H9 (cell line): ENCODE results near the gene DAAM2. TPM values are rescaled to one million over a fixed set of nuclear protein-coding genes. Genes with fewer than 3 reads are reported as not detected.

Source experiments
- DNase-seq: peaks from one replicate; pipeline ENCODE4 v3.0.0-alpha.2; 2017
- H2AFZ ChIP-seq: one replicate; pipeline ENCODE4 v1.6.1; 2013; ENCODE audit warnings: mild to moderate bottlenecking, low read length, control low read depth, moderate library complexity
- H2AK5ac ChIP-seq: 2 replicates; pipeline ENCODE4 v1.6.1; 2013; ENCODE audit warnings: low read length, control low read depth, mixed read lengths; ENCODE audit not compliant: insufficient read length
- H2BK120ac ChIP-seq: one replicate; pipeline ENCODE4 v1.6.1; 2013; ENCODE audit warnings: low read depth, mild to moderate bottlenecking, low read length, control low read depth, inconsistent platforms; ENCODE audit not compliant: poor library complexity, severe bottlenecking
- H2BK12ac ChIP-seq: 2 replicates; pipeline ENCODE4 v1.6.1; 2013; ENCODE audit warnings: low read length, control low read depth, mixed read lengths, low read depth; ENCODE audit not compliant: insufficient read length
- H2BK15ac ChIP-seq: 2 replicates; pipeline ENCODE4 v1.6.1; 2013; ENCODE audit warnings: low read depth, low read length, control low read depth
- H2BK20ac ChIP-seq: one replicate; pipeline ENCODE4 v1.6.1; 2013; ENCODE audit warnings: low read depth, mild to moderate bottlenecking, low read length, control low read depth, inconsistent platforms; ENCODE audit not compliant: poor library complexity, severe bottlenecking
- H2BK5ac ChIP-seq: 2 replicates; pipeline ENCODE4 v1.6.1; 2013; ENCODE audit warnings: low read length, control low read depth, mixed read lengths; ENCODE audit not compliant: insufficient read length
- H3K14ac ChIP-seq: 2 replicates; pipeline ENCODE4 v1.6.1; 2013; ENCODE audit warnings: low read length, control low read depth; ENCODE audit not compliant: insufficient read depth
- H3K18ac ChIP-seq: 2 replicates; pipeline ENCODE4 v1.6.1; 2013; ENCODE audit warnings: low read depth, mild to moderate bottlenecking, mixed read lengths, low read length, control low read depth; ENCODE audit not compliant: insufficient read length
- H3K23ac ChIP-seq: 2 replicates; pipeline ENCODE4 v1.6.1; 2013; ENCODE audit warnings: low read length, control low read depth, mixed read lengths, low read depth; ENCODE audit not compliant: insufficient read length
- H3K23me2 ChIP-seq: 2 replicates; pipeline ENCODE4 v1.6.1; 2013; ENCODE audit warnings: low read depth, mild to moderate bottlenecking, mixed read lengths, low read length, control low read depth; ENCODE audit not compliant: insufficient read length, poor library complexity, severe bottlenecking
- H3K27ac ChIP-seq: 2 replicates; pipeline ENCODE4 v1.5.1; 2013; ENCODE audit warnings: low read length, control low read depth, mixed read lengths, low read depth; ENCODE audit not compliant: insufficient read length
- H3K27me3 ChIP-seq: 2 replicates; pipeline ENCODE4 v1.6.1; 2013; ENCODE audit warnings: low read length, control low read depth, inconsistent platforms; ENCODE audit not compliant: insufficient read depth
- H3K4ac ChIP-seq: 2 replicates; pipeline ENCODE4 v1.6.1; 2013; ENCODE audit warnings: low read depth, mild to moderate bottlenecking, control low read depth, inconsistent platforms, low read length, moderate library complexity
- H3K4me1 ChIP-seq: 2 replicates; pipeline ENCODE4 v1.6.1; 2013; ENCODE audit warnings: low read length, control low read depth, inconsistent platforms; ENCODE audit not compliant: insufficient read depth
- H3K4me2 ChIP-seq: 2 replicates; pipeline ENCODE4 v1.6.1; 2013; ENCODE audit warnings: low read length, control low read depth, mixed read lengths; ENCODE audit not compliant: insufficient read length, insufficient read depth
- H3K56ac ChIP-seq: 2 replicates; pipeline ENCODE4 v1.6.1; 2013; ENCODE audit warnings: low read depth, mild to moderate bottlenecking, mixed read lengths, low read length, control low read depth; ENCODE audit not compliant: insufficient read length
- H3K79me1 ChIP-seq: 2 replicates; pipeline ENCODE4 v1.6.1; 2013; ENCODE audit warnings: low read depth, mild to moderate bottlenecking, moderate library complexity, low read length, control low read depth, inconsistent platforms; ENCODE audit not compliant: insufficient read depth, poor library complexity, severe bottlenecking
- H3K79me2 ChIP-seq: 2 replicates; pipeline ENCODE4 v1.6.1; 2013; ENCODE audit warnings: low read length, control low read depth, inconsistent platforms; ENCODE audit not compliant: insufficient read depth
- H3K9ac ChIP-seq: 2 replicates; pipeline ENCODE4 v1.6.1; 2013; ENCODE audit warnings: low read length, control low read depth, mixed read lengths; ENCODE audit not compliant: insufficient read length; ENCODE audit errors: extremely low read depth
- H3K9me3 ChIP-seq: one replicate; pipeline ENCODE4 v1.6.1; 2013; ENCODE audit warnings: low read depth, low read length, inconsistent platforms; ENCODE audit not compliant: control insufficient read depth
- H3T11ph ChIP-seq: one replicate; pipeline ENCODE4 v1.6.1; 2013; ENCODE audit warnings: mild to moderate bottlenecking, low read length, control low read depth, inconsistent platforms
- H4K20me1 ChIP-seq: one replicate; pipeline ENCODE4 v1.6.1; 2013; ENCODE audit not compliant: control insufficient read depth, insufficient read length, insufficient read depth
- H4K5ac ChIP-seq: 2 replicates; pipeline ENCODE4 v1.6.1; 2013; ENCODE audit warnings: low read depth, mild to moderate bottlenecking, mixed read lengths, low read length, control low read depth; ENCODE audit not compliant: insufficient read length
- H4K8ac ChIP-seq: replicated peaks from 2 replicates; pipeline ENCODE4 v1.6.1; 2013; ENCODE audit warnings: low read length, control low read depth, mixed read lengths, low read depth; ENCODE audit not compliant: insufficient read length
- H4K91ac ChIP-seq: 2 replicates; pipeline ENCODE4 v1.6.1; 2013; ENCODE audit warnings: low read depth, mild to moderate bottlenecking, moderate library complexity, mixed read lengths, low read length, control low read depth; ENCODE audit not compliant: insufficient read length
- H3K27ac Mint-ChIP-seq, 3 experiments: 2 replicates in 2 of 3; 3 replicates in 1 of 3; pipeline ENCODE4 v1.8.0; 2020 to 2021; ENCODE audit warnings: mixed read lengths in 3 of 3, mild to moderate bottlenecking in 1 of 3, moderate library complexity in 1 of 3
- H3K27me3 Mint-ChIP-seq: 2 replicates; pipeline ENCODE4 v1.8.0; 2021; ENCODE audit warnings: low read depth, mild to moderate bottlenecking, moderate library complexity, mixed read lengths
- H3K36me3 Mint-ChIP-seq, 3 experiments: 2 replicates in 2 of 3; 3 replicates in 1 of 3; pipeline ENCODE4 v1.8.0; 2020 to 2021; ENCODE audit warnings: low read depth in 3 of 3, mixed read lengths in 3 of 3; ENCODE audit not compliant: insufficient read depth in 1 of 3
- H3K4me1 Mint-ChIP-seq, 2 experiments: 2 replicates each; pipeline ENCODE4 v1.8.0; 2020; ENCODE audit warnings: mixed read lengths in 2 of 2
- H3K4me3 Mint-ChIP-seq, 2 experiments: 2 replicates in 1 of 2; 3 replicates in 1 of 2; pipeline ENCODE4 v1.8.0; 2020 to 2021; ENCODE audit warnings: mild to moderate bottlenecking in 2 of 2, mixed read lengths in 2 of 2, moderate library complexity in 1 of 2
- H3K9me3 Mint-ChIP-seq, 2 experiments: 2 replicates in 1 of 2; 3 replicates in 1 of 2; pipeline ENCODE4 v1.8.0; 2020; ENCODE audit warnings: mild to moderate bottlenecking in 2 of 2, mixed read lengths in 2 of 2, moderate library complexity in 1 of 2
- CTCF ChIP-seq: fragments of 200-600 bp; sonication (generic); conservative IDR thresholded peaks from 3 replicates; pipeline ENCODE4 v1.8.0; 2021; ENCODE audit warnings: antibody characterized with exemption, mild to moderate bottlenecking
- WGBS: extraction: QIAGEN DNeasy Blood & Tissue Kit; methylation state at CpG from one replicate; pipeline ENCODE4 v1.1.7; 2013; ENCODE audit warnings: missing lambda C conversion rate, low lambda C conversion rate, mixed read lengths; ENCODE audit not compliant: insufficient read length; ENCODE audit errors: extremely low coverage; 5-methylcytosine and 5-hydroxymethylcytosine counted together
- total RNA-seq: library from RNA; stranded (reverse); gene quantifications from 2 replicates; pipeline ENCODE4 v1.2.1, GENCODE V29; 2021

Gene DAAM2
- total RNA-seq, 1 experiment from 2014 or later, result 1.1 TPM

- WGBS, result no CpG with 5 or more reads among the region's 1 CpG
- Histone ChIP-seq H3K27ac (no peak overlapping the region), H3K23me2 (peaks cover 4% of the 10 kb centered on the region), H2BK15ac (no peak overlapping the region), H2BK20ac (no peak overlapping the region), H3K27me3 (no peaks in the 10 kb centered on the region; the same call in 1 of the 2 replicates), H2AK5ac (no peak overlapping the region), H3K9ac (no peak overlapping the region), H2BK120ac (no peak overlapping the region), H2BK12ac (no peak overlapping the region), H3K23ac (no peak overlapping the region), H4K91ac (no peak overlapping the region), H3K4me1 (no peaks in the 10 kb centered on the region), H3K14ac (no peak overlapping the region), H2BK5ac (no peak overlapping the region), H3T11ph (no peak overlapping the region), H3K4me2 (no peak overlapping the region), H3K9me3 (no peaks in the 10 kb centered on the region), H3K79me1 (no peaks in the 10 kb centered on the region), H4K8ac (no peak overlapping the region), H4K20me1 (no peaks in the 10 kb centered on the region), H3K79me2 (no peaks in the 10 kb centered on the region), H4K5ac (no peak overlapping the region), H3K56ac (no peak overlapping the region), H3K4ac (no peak overlapping the region), H2AFZ (no peak overlapping the region), H3K18ac (no peak overlapping the region)
- no peak overlapping the region for H3K4me3 Mint-ChIP-seq
- DNase-seq, result no peak
- peaks cover 5 to 10% of the 10 kb centered on the region in 2 experiments; a peak in 2 of 5 replicates for H3K9me3 Mint-ChIP-seq
- H3K27ac Mint-ChIP-seq, result peak overlapping the region in 1 of 3 experiments; percentile 82; a peak in 3 of 7 replicates
- peaks cover 14% of the 10 kb centered on the region for H3K27me3 Mint-ChIP-seq
- no peak for TF ChIP-seq CTCF
- peaks cover 31 to 32% of the 10 kb centered on the region in 2 experiments for H3K4me1 Mint-ChIP-seq
- H3K36me3 Mint-ChIP-seq, result peaks cover 15 to 23% (median 20%) of the 10 kb centered on the region in 3 experiments
Measured at GRCh38 chr6:39931607-39932006, 139.4 kb downstream of the DAAM2 start.
